ENCODE measurements around the gene RHOBTB1.

GRCh38 chr10:60869652-60870415 lies 74.2 kb downstream of the RHOBTB1 start:
- TF ChIP-seq CTCF (IDR thresholded peaks at IDR 0.05; ENCODE audit: borderline replicate concordance, extremely low read depth, low read length, poor library complexity, severe bottlenecking) (no peak), EZH2 (IDR thresholded peaks at IDR 0.05; ENCODE audit: borderline replicate concordance, low read depth, low read length, severe bottlenecking) (no peak)

All from DND-41 (cell line).